GM12878 (cell line): Measurements from ENCODE around the gene SCMH1. TPM values are rescaled to one million over a fixed set of nuclear protein-coding genes. Genes with fewer than 3 reads are reported as not detected.

ENCODE experiments used
- ATAC-seq: fragments of 200-7000 bp; cut with Tn5 transposase; 3 replicates; pipeline ENCODE4 v1.9.1; 2020; ENCODE audit warnings: mild to moderate bottlenecking, moderate library complexity
- BruUV-seq: library from RNA; stranded (reverse); fragments of 400-500 nt; replicated peaks from 2 replicates; lab custom pipeline; 2021; lab: Mats Ljungman, UMichigan
- CTCF ChIA-PET: fragments of 300-600 bp; sonication (Branson Sonifier 250); formaldehyde crosslinking; extraction: SDS; loops from one replicate; lab custom pipeline; 2021; ENCODE audit warnings: inconsistent platforms; lab: Yijun Ruan, JAX
- POLR2A ChIA-PET: fragments of 350-600 bp; formaldehyde crosslinking; extraction: SDS; loops from one replicate; lab custom pipeline; 2021; ENCODE audit warnings: inconsistent platforms; lab: Charles Lee
- RAD21 ChIA-PET: fragments of 300-600 bp; sonication (Branson Sonifier 250); formaldehyde crosslinking; loops from one replicate; lab custom pipeline; 2023; ENCODE audit warnings: antibody characterized with exemption; ENCODE audit not compliant: unreplicated experiment; lab: Charles Lee
- SMC1A ChIA-PET: fragments of 300-600 bp; sonication (Branson Sonifier 250); formaldehyde crosslinking; loops from one replicate; lab custom pipeline; 2023; ENCODE audit not compliant: unreplicated experiment, uncharacterized antibody; lab: Charles Lee
- DNase-seq: peaks from one replicate; pipeline ENCODE4 v3.0.0-alpha.2; 2011; ENCODE audit warnings: low read depth, low spot score
- FAIRE-seq: peaks from 3 replicates; lab custom pipeline; 2011; peaks lifted over from hg19 to GRCh38; lab: Jason Lieb, UNC
- H2AFZ ChIP-seq: 2 replicates; pipeline ENCODE4 v1.6.0; 2011; ENCODE audit warnings: low read depth, low read length, control low read depth; ENCODE audit not compliant: control insufficient read depth
- H3K27ac ChIP-seq: 2 replicates; pipeline ENCODE4 v1.5.1; 2011; ENCODE audit warnings: control low read depth; ENCODE audit not compliant: control insufficient read depth, insufficient read depth
- H3K27me3 ChIP-seq, 2 experiments: replicated peaks in 1 of 2; 2 replicates each; pipeline versions ENCODE4 v1.6.0 to v1.6.1; 2011; ENCODE audit warnings: low read length in 1 of 2; ENCODE audit not compliant: control insufficient read depth in 2 of 2, insufficient read depth in 2 of 2
- H3K36me3 ChIP-seq, 2 experiments: 2 replicates each; pipeline ENCODE4 v1.5.1; 2011; ENCODE audit warnings: low read length in 1 of 2; ENCODE audit not compliant: control insufficient read depth in 2 of 2, insufficient read depth in 2 of 2
- H3K4me1 ChIP-seq: 2 replicates; pipeline ENCODE4 v1.6.1; 2011; ENCODE audit warnings: mild to moderate bottlenecking, low read length, moderate library complexity, mixed read lengths; ENCODE audit not compliant: control insufficient read depth, insufficient read depth
- H3K4me2 ChIP-seq: 2 replicates; pipeline ENCODE4 v1.6.0; 2011; ENCODE audit warnings: control low read depth; ENCODE audit not compliant: control insufficient read depth, insufficient read depth
- H3K4me3 ChIP-seq: fragments of 200-600 bp; sonication (generic); 2 replicates; pipeline ENCODE4 v1.5.1; 2016
- H3K79me2 ChIP-seq: 2 replicates; pipeline ENCODE4 v1.6.0; 2011; ENCODE audit warnings: low read length; ENCODE audit not compliant: control insufficient read depth, insufficient read depth
- H3K9ac ChIP-seq: 2 replicates; pipeline ENCODE4 v1.8.0; 2011; ENCODE audit warnings: low read length, control low read depth, mixed read lengths; ENCODE audit not compliant: control insufficient read depth, insufficient read depth
- H3K9me3 ChIP-seq: replicated peaks from 3 replicates; pipeline ENCODE4 v1.5.1; 2011; ENCODE audit warnings: mild to moderate bottlenecking, low read length; ENCODE audit not compliant: control insufficient read depth, insufficient read depth
- H4K20me1 ChIP-seq: 2 replicates; pipeline ENCODE4 v1.6.0; 2011; ENCODE audit not compliant: control insufficient read depth, insufficient read depth
- BCL11A ChIP-seq: IDR thresholded peaks from 2 replicates; pipeline ENCODE4 v1.6.1; 2011; ENCODE audit warnings: low read depth, low read length
- DPF2 ChIP-seq: fragments of 450-650 bp; IDR thresholded peaks from 2 replicates; pipeline ENCODE4 v1.6.1; 2017; ENCODE audit warnings: mild to moderate bottlenecking
- FOXM1 ChIP-seq: IDR thresholded peaks from 2 replicates; pipeline ENCODE4 v1.6.1; 2012; ENCODE audit warnings: low read depth, mild to moderate bottlenecking, inconsistent platforms, low read length, moderate library complexity
- MAX ChIP-seq: IDR thresholded peaks from 2 replicates; pipeline ENCODE4 v1.6.1; 2012; ENCODE audit warnings: low read depth, low read length, improper control_type of control experiment
- MLLT1 ChIP-seq: fragments of 450-650 bp; IDR thresholded peaks from 2 replicates; pipeline ENCODE4 v1.6.1; 2016; ENCODE audit warnings: mild to moderate bottlenecking
- MYB ChIP-seq: fragments of 150-350 bp; IDR thresholded peaks from 2 replicates; pipeline ENCODE4 v1.6.1; 2014; ENCODE audit warnings: mild to moderate bottlenecking, low read depth, low read length, borderline replicate concordance
- NBN ChIP-seq: fragments of 450-650 bp; IDR thresholded peaks from 2 replicates; pipeline ENCODE4 v1.6.1; 2016
- NR2C2 ChIP-seq: IDR thresholded peaks from 2 replicates; pipeline ENCODE4 v1.6.1; 2011; ENCODE audit warnings: borderline replicate concordance, low read depth; ENCODE audit not compliant: control insufficient read depth, insufficient read length
- POLR2AphosphoS5 ChIP-seq: IDR thresholded peaks from 2 replicates; pipeline ENCODE4 v1.6.1; 2011; ENCODE audit warnings: mild to moderate bottlenecking, low read length, inconsistent platforms
- RBBP5 ChIP-seq: fragments of 200-600 bp; sonication (generic); conservative IDR thresholded peaks from 2 replicates; pipeline ENCODE4 v1.6.1; 2016
- SIN3A ChIP-seq: IDR thresholded peaks from 2 replicates; pipeline ENCODE4 v1.6.1; 2012; ENCODE audit warnings: low read depth, low read length, improper control_type of control experiment
- SMC3 ChIP-seq: IDR thresholded peaks from 2 replicates; pipeline ENCODE4 v1.6.1; 2011; ENCODE audit warnings: low read length, improper control_type of control experiment, borderline replicate concordance
- SP1 ChIP-seq: IDR thresholded peaks from one replicate; pipeline ENCODE4 v1.6.1; 2011; ENCODE audit warnings: low read depth, low read length
- SPI1 ChIP-seq: IDR thresholded peaks from 2 replicates; pipeline ENCODE4 v1.6.1; 2011; ENCODE audit warnings: low read depth, mild to moderate bottlenecking, low read length, moderate library complexity, borderline replicate concordance; ENCODE audit not compliant: insufficient read depth
- SUPT20H ChIP-seq: IDR thresholded peaks from 2 replicates; pipeline ENCODE4 v1.6.1; 2011; ENCODE audit warnings: low read depth, mild to moderate bottlenecking, low read length, moderate library complexity, borderline replicate concordance; ENCODE audit not compliant: control insufficient read depth
- TCF7 ChIP-seq: IDR thresholded peaks from 2 replicates; pipeline ENCODE4 v1.6.1; 2014; ENCODE audit warnings: antibody characterized with exemption, borderline replicate concordance
- ZNF24 ChIP-seq: fragments of 450-650 bp; IDR thresholded peaks from 2 replicates; pipeline ENCODE4 v1.6.1; 2017; ENCODE audit warnings: antibody characterized with exemption, mild to moderate bottlenecking
- WGBS: methylation state at CpG from one replicate; pipeline ENCODE4 v1.1.6; 2016; ENCODE audit warnings: low lambda C conversion rate; ENCODE audit not compliant: insufficient replicate concordance, insufficient coverage; ENCODE audit errors: missing lambda C conversion rate; 5-methylcytosine and 5-hydroxymethylcytosine counted together
- in situ Hi-C: fragments of 300-500 bp; cut with MboI; formaldehyde crosslinking; loops from 9 replicates; pipeline ENCODE4 v1.14.3; 2018; ENCODE audit warnings: mixed read lengths
- intact Hi-C: fragments of 100-400 bp; cut with micrococcal nuclease; formaldehyde crosslinking; loops from one replicate; pipeline ENCODE4 v1.14.2; 2022; ENCODE audit not compliant: unreplicated experiment
- polyA plus RNA-seq, 11 experiments: library from polyadenylated mRNA; depleted of rRNA in 4 of 11; unstranded in 6 of 11; stranded (reverse) in 5 of 11; fragments of >200 nt; fragmentation: Nextera tagmentation in 4 of 11; fragmentation: Illumina TruSeq in 1 of 11; extraction: Ambion mirVana in 4 of 11; extraction: Trizol in 1 of 11; gene quantifications; 1 replicate in 1 of 11; 2 replicates in 10 of 11; pipeline versions ENCODE4 v1.2.1 to v1.2.3, GENCODE V29; 2011 to 2016; ENCODE audit warnings: inconsistent platforms in 2 of 11, missing spikeins in 2 of 11, low read depth in 1 of 11
- total RNA-seq, 4 experiments: library from RNA; depleted of rRNA in 3 of 4; stranded (reverse); fragments of >200 nt in 3 of 4; fragmentation: Illumina TruSeq in 1 of 4; extraction: Trizol in 1 of 4; gene quantifications; 2 replicates each; pipeline versions ENCODE4 v1.2.1 to v1.2.3, GENCODE V29; 2013 to 2021
- TF ChIP-seq, protein P1 (sequence below): fragments of 450-650 bp; conservative IDR thresholded peaks from 2 replicates; pipeline ENCODE4 v1.6.1; 2017; ENCODE audit warnings: mild to moderate bottlenecking, moderate library complexity
- TF ChIP-seq, protein P2 (sequence below), 3 experiments: IDR thresholded peaks in 2 of 3; conservative IDR thresholded peaks in 1 of 3; 2 replicates each; pipeline ENCODE4 v1.5.1; 2011; ENCODE audit warnings: low read depth in 3 of 3, low read length in 3 of 3, mild to moderate bottlenecking in 3 of 3, control low read depth in 2 of 3, moderate library complexity in 2 of 3, inconsistent platforms in 1 of 3, mixed read lengths in 1 of 3; ENCODE audit not compliant: control insufficient read depth in 2 of 3, insufficient read depth in 1 of 3; ENCODE audit errors: extremely low read depth in 1 of 3

Gene SCMH1
- total and polyA plus RNA-seq, 10 of the 15 experiments (the other 5 are each of a cell fraction or from before 2014, with no cell fraction given) = 7.5 to 44.1 (median 27.8) TPM

DNA sequence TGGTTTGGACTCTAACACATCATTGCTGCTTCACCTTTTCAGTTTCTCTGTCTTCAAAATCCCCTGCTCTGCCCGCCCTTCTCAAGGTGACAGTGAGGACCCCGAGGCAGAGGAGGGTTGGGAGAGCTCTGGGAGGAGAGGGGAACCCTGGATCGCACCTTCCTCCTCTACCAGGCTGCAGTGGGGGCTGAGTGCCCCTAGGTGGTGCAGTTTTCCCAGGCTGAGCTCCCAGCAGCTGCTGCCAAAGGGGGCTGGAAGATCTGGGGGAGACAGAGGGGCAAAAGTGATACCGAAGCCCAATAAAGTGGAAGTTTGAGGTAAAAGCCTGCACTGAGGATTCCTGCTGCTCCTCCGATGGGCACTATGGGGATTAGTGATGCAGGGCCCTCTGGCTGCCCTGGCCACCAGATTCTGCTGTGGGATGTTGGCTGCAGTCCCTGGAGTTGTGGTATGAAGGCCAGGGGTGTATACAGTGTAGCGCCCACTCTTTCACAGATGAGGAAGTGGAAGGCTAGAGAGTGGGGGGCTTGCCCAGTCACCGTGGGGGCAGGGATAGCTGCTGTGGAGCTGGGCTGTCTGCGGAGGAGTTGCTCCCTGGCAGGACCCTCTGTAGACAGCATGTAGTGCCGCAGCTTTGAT, 40.7 kb upstream of the SCMH1 start:
- no peak for DNase-seq
- H3K4me1 ChIP-seq = no peaks in the 10 kb centered on the region
- ChIA-PET POLR2A (interaction anchor here (1.0 kb wide), 1 partner anchor 151 kb away, joined by 3 read pairs; no protein-coding TSS in a partner anchor), CTCF (interaction anchor here (0.6 to 6.7 kb wide), 25 partner anchors 8 to 177 kb away, joined by 3 to 80 read pairs (median 5); no protein-coding TSS in a partner anchor), RAD21 (interaction anchor here (1.2 to 2.7 kb wide), 8 partner anchors 12 to 150 kb away, joined by 3 to 15 read pairs (median 6); no protein-coding TSS in a partner anchor), SMC1A (interaction anchor here (0.7 to 2.9 kb wide), 9 partner anchors 13 to 151 kb away, joined by 3 to 11 read pairs (median 3); no protein-coding TSS in a partner anchor)
- WGBS = 20% methylated on average over 9 of the region's 9 CpGs
- no peaks in the 10 kb centered on the region for H4K20me1 ChIP-seq
- BruUV-seq = no TSS peak
- peak; percentile 88 for ATAC-seq
- intact Hi-C loops (loop anchor here (1.0 to 5.0 kb wide), 2 partner anchors 135 to 150 kb away; no protein-coding TSS in a partner anchor), in situ Hi-C loops (no loop called here)
- FAIRE-seq = no peak
- peaks cover 2 to 4% of the 10 kb centered on the region in 2 experiments; a peak in 1 of 4 replicates for H3K27me3 ChIP-seq
- H3K36me3 ChIP-seq = no peaks in the 10 kb centered on the region
- H3K9me3 ChIP-seq = no peaks in the 10 kb centered on the region
- H3K4me3 ChIP-seq = no peak overlapping the region
- no peaks in the 10 kb centered on the region for H3K79me2 ChIP-seq
- no peak overlapping the region for H3K4me2 ChIP-seq
- no peak overlapping the region for H3K9ac ChIP-seq
- H3K27ac ChIP-seq = no peak overlapping the region
- H2AFZ ChIP-seq = no peak overlapping the region
- TF ChIP-seq MAX = no peak
- TF ChIP-seq NR2C2 = no peak
- TF ChIP-seq, protein P1, sequence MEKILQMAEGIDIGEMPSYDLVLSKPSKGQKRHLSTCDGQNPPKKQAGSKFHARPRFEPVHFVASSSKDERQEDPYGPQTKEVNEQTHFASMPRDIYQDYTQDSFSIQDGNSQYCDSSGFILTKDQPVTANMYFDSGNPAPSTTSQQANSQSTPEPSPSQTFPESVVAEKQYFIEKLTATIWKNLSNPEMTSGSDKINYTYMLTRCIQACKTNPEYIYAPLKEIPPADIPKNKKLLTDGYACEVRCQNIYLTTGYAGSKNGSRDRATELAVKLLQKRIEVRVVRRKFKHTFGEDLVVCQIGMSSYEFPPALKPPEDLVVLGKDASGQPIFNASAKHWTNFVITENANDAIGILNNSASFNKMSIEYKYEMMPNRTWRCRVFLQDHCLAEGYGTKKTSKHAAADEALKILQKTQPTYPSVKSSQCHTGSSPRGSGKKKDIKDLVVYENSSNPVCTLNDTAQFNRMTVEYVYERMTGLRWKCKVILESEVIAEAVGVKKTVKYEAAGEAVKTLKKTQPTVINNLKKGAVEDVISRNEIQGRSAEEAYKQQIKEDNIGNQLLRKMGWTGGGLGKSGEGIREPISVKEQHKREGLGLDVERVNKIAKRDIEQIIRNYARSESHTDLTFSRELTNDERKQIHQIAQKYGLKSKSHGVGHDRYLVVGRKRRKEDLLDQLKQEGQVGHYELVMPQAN = no peak
- TF ChIP-seq SUPT20H = no peak
- no peak for TF ChIP-seq FOXM1
- TF ChIP-seq, protein P2, sequence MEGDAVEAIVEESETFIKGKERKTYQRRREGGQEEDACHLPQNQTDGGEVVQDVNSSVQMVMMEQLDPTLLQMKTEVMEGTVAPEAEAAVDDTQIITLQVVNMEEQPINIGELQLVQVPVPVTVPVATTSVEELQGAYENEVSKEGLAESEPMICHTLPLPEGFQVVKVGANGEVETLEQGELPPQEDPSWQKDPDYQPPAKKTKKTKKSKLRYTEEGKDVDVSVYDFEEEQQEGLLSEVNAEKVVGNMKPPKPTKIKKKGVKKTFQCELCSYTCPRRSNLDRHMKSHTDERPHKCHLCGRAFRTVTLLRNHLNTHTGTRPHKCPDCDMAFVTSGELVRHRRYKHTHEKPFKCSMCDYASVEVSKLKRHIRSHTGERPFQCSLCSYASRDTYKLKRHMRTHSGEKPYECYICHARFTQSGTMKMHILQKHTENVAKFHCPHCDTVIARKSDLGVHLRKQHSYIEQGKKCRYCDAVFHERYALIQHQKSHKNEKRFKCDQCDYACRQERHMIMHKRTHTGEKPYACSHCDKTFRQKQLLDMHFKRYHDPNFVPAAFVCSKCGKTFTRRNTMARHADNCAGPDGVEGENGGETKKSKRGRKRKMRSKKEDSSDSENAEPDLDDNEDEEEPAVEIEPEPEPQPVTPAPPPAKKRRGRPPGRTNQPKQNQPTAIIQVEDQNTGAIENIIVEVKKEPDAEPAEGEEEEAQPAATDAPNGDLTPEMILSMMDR (IDR thresholded peaks at IDR 0.05 in 2 of 3, conservative IDR thresholded peaks at IDR 0.05 in 1 of 3; ENCODE audit: control insufficient read depth in 2 of 3, extremely low read depth in 1 of 3, insufficient read depth in 1 of 3, low read depth in 3 of 3, low read length in 3 of 3) = peak; percentile 79 to 94 (median 88)
- TF ChIP-seq DPF2 = no peak
- no peak for TF ChIP-seq TCF7
- peak; percentile 51; the same call in 1 of the 2 replicates for TF ChIP-seq SMC3
- no peak for TF ChIP-seq SIN3A
- no peak for TF ChIP-seq BCL11A
- no peak for TF ChIP-seq RBBP5
- no peak for TF ChIP-seq SP1
- TF ChIP-seq SPI1 = no peak
- no peak for TF ChIP-seq MLLT1
- no peak for TF ChIP-seq NBN
- TF ChIP-seq POLR2AphosphoS5 = no peak
- TF ChIP-seq MYB = 0 out of 2 replicates have a peak, but pooled peaks have one; percentile 22
- TF ChIP-seq ZNF24 = no peak
